ENCODE results near the gene SREK1.

DNA sequence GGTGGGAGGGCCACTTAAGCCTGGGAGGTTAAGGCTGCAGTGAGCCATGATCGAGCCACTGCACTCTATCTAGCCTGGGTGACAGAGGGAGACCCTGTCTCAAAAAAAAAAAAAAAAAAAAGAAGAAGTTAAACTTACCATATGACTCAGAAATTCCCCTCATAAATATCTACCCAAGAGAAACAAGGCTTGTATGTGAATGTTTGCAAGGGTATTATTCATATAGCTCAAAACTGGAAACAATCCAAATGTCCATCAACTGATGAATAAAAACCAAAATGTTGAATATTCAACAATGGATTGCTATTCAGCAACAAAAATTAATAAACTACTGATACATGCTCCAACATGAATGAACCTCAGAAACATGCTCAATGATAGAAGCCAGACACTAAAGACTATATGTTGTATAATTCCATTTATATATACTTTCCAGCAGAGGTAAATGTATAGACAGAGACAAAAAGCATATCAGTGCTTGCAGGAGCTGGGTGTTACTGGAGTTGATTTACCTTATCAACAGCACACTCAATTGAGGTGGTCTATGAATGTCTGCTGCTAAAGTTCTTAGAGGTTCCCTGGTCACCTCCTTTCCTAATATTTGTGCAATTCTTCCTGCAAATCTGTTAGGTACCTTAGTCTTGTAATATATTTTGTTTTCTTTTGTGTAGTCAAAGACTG lies 5.3 kb upstream of the SREK1 start:
- TF ChIP-seq, protein P1, sequence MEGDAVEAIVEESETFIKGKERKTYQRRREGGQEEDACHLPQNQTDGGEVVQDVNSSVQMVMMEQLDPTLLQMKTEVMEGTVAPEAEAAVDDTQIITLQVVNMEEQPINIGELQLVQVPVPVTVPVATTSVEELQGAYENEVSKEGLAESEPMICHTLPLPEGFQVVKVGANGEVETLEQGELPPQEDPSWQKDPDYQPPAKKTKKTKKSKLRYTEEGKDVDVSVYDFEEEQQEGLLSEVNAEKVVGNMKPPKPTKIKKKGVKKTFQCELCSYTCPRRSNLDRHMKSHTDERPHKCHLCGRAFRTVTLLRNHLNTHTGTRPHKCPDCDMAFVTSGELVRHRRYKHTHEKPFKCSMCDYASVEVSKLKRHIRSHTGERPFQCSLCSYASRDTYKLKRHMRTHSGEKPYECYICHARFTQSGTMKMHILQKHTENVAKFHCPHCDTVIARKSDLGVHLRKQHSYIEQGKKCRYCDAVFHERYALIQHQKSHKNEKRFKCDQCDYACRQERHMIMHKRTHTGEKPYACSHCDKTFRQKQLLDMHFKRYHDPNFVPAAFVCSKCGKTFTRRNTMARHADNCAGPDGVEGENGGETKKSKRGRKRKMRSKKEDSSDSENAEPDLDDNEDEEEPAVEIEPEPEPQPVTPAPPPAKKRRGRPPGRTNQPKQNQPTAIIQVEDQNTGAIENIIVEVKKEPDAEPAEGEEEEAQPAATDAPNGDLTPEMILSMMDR (IDR thresholded peaks at IDR 0.05): no peak
- TF ChIP-seq POLR2A (IDR thresholded peaks at IDR 0.05): no peak
